A673 (cell line): ENCODE measurements around the gene MRPL50.

Experiments
- CTCF ChIP-seq: fragments of 300-800, 200-600 bp; sonication (generic); conservative IDR thresholded peaks from 2 replicates; pipeline ENCODE4 v1.5.1; 2017; ENCODE audit warnings: low read depth, mild to moderate bottlenecking, antibody characterized with exemption, low read length, moderate library complexity, mixed read lengths
- EZH2 ChIP-seq: fragments of 200-600 bp; sonication (generic); IDR thresholded peaks from 2 replicates; pipeline ENCODE4 v1.6.1; 2017; ENCODE audit warnings: borderline replicate concordance, low read depth, mild to moderate bottlenecking, mixed read lengths, antibody characterized with exemption, low read length; ENCODE audit not compliant: poor library complexity, severe bottlenecking

- no peak for TF ChIP-seq CTCF
- no peak for TF ChIP-seq EZH2
These were observed 56.5 kb downstream of the MRPL50 start for GRCh38 chr9:101341958-101342357.
